PC-3 (cell line): ENCODE results near the gene LGALS3BP. TPM values are rescaled to one million over a fixed set of nuclear protein-coding genes. Genes with fewer than 3 reads are reported as not detected.

Experiments
- ATAC-seq: fragments of 200-7000 bp; cut with Tn5 transposase; 2 replicates; pipeline ENCODE4 v1.9.1; 2020; ENCODE audit warnings: mild to moderate bottlenecking, moderate library complexity
- BruUV-seq: library from RNA; stranded (reverse); fragments of 400-500 nt; replicated peaks from 2 replicates; lab custom pipeline; 2021; lab: Mats Ljungman, UMichigan
- CTCF ChIA-PET: fragments of 300-600 bp; sonication (Branson Sonifier 250); formaldehyde crosslinking; loops from one replicate; lab custom pipeline; 2022; ENCODE audit warnings: antibody characterized with exemption; lab: Charles Lee
- POLR2A ChIA-PET: fragments of 300-600 bp; sonication (Branson Sonifier 250); formaldehyde crosslinking; loops from one replicate; lab custom pipeline; 2022; ENCODE audit warnings: antibody characterized with exemption; ENCODE audit not compliant: unreplicated experiment; lab: Charles Lee
- DNase-seq: peaks from one replicate; pipeline ENCODE4 v3.0.0-alpha.2; 2015
- H2AFZ ChIP-seq: fragments of 300-600 bp; sonication (generic); 2 replicates; pipeline ENCODE4 v1.6.0; 2016; ENCODE audit warnings: antibody characterized with exemption, low read length
- H3F3A ChIP-seq: fragments of 300-600 bp; sonication (generic); one replicate; pipeline ENCODE4 v1.6.0; 2017; ENCODE audit warnings: antibody characterized with exemption, low read length, control low read depth, mild to moderate bottlenecking; ENCODE audit not compliant: unreplicated experiment
- H3K27ac ChIP-seq: fragments of 300-600 bp; sonication (generic); 2 replicates; pipeline ENCODE4 v1.5.1; 2016; ENCODE audit warnings: mild to moderate bottlenecking, low read length
- H3K27me3 ChIP-seq: fragments of 300-600 bp; sonication (generic); 2 replicates; pipeline ENCODE4 v1.6.1; 2016; ENCODE audit warnings: low read length, mixed read lengths
- H3K36me3 ChIP-seq: fragments of 300-600 bp; sonication (generic); 2 replicates; pipeline ENCODE4 v1.6.1; 2016; ENCODE audit warnings: low read depth, mixed run types, low read length, mixed read lengths
- H3K4me1 ChIP-seq: fragments of 300-600 bp; sonication (generic); 2 replicates; pipeline ENCODE4 v1.5.1; 2016; ENCODE audit warnings: low read length; ENCODE audit not compliant: insufficient read depth
- H3K4me2 ChIP-seq: fragments of 300-600 bp; sonication (generic); 2 replicates; pipeline ENCODE4 v1.6.0; 2016; ENCODE audit warnings: low read length
- H3K4me3 ChIP-seq: fragments of 300-600 bp; sonication (generic); 2 replicates; pipeline ENCODE4 v1.5.1; 2016; ENCODE audit warnings: mild to moderate bottlenecking, low read length, mixed read lengths
- H3K79me2 ChIP-seq: fragments of 300-600 bp; sonication (generic); 2 replicates; pipeline ENCODE4 v1.6.1; 2017; ENCODE audit warnings: low read length, mixed read lengths
- H3K9ac ChIP-seq: fragments of 300-600 bp; sonication (generic); 2 replicates; pipeline ENCODE4 v1.6.0; 2016; ENCODE audit warnings: mild to moderate bottlenecking, low read length
- H3K9me2 ChIP-seq: fragments of 300-600 bp; sonication (generic); replicated peaks from 2 replicates; pipeline ENCODE4 v1.6.1; 2016; ENCODE audit warnings: mixed run types, low read length, mixed read lengths
- H3K9me3 ChIP-seq: fragments of 300-600 bp; sonication (generic); 2 replicates; pipeline ENCODE4 v1.6.1; 2016; ENCODE audit warnings: low read length, mixed read lengths
- H4K20me1 ChIP-seq: fragments of 300-600 bp; sonication (generic); 2 replicates; pipeline ENCODE4 v1.6.1; 2016; ENCODE audit warnings: low read length, mixed read lengths
- EZH2 ChIP-seq: fragments of 300-600 bp; sonication (generic); IDR thresholded peaks from one replicate; pipeline ENCODE4 v1.6.1; 2017; ENCODE audit warnings: antibody characterized with exemption, mild to moderate bottlenecking, low read length; ENCODE audit not compliant: unreplicated experiment
- EZH2phosphoT487 ChIP-seq: fragments of 300-600 bp; sonication (generic); IDR thresholded peaks from 2 replicates; pipeline ENCODE4 v1.6.1; 2018; ENCODE audit warnings: mild to moderate bottlenecking, antibody characterized with exemption, low read length, borderline replicate concordance
- intact Hi-C: fragments of 100-400 bp; cut with micrococcal nuclease; formaldehyde crosslinking; loops from 2 replicates; pipeline ENCODE4 v1.9.0; 2023
- total RNA-seq: library from RNA; depleted of rRNA; stranded (reverse); fragments of >200 nt; gene quantifications from 2 replicates; pipeline ENCODE4 v1.2.3, GENCODE V29; 2014
- TF ChIP-seq, protein P1 (sequence below): fragments of 300-600 bp; sonication (generic); conservative IDR thresholded peaks from 2 replicates; pipeline ENCODE4 v1.5.1; 2017; ENCODE audit warnings: antibody characterized with exemption, low read depth, mild to moderate bottlenecking, low read length

The LGALS3BP gene
- total RNA-seq, 1 experiment from 2014 or later: 72.4 TPM

- Histone ChIP-seq H4K20me1 (no peaks in the 10 kb centered on the region), H3K36me3 (no peaks in the 10 kb centered on the region), H3K27me3 (no peaks in the 10 kb centered on the region), H3K4me1 (peaks cover 8% of the 10 kb centered on the region), H3K4me3 (no peak overlapping the region), H3F3A (no peaks in the 10 kb centered on the region), H3K79me2 (no peaks in the 10 kb centered on the region), H3K9me2 (no peaks in the 10 kb centered on the region), H2AFZ (no peak overlapping the region), H3K27ac (no peak overlapping the region), H3K9ac (no peak overlapping the region), H3K9me3 (no peaks in the 10 kb centered on the region), H3K4me2 (no peak overlapping the region)
- POLR2A ChIA-PET: no interaction called here
- BruUV-seq: no TSS peak
- no peak for ATAC-seq
- DNase-seq: no peak
- TF ChIP-seq EZH2 (no peak), EZH2phosphoT487 (no peak)
- TF ChIP-seq, protein P1, sequence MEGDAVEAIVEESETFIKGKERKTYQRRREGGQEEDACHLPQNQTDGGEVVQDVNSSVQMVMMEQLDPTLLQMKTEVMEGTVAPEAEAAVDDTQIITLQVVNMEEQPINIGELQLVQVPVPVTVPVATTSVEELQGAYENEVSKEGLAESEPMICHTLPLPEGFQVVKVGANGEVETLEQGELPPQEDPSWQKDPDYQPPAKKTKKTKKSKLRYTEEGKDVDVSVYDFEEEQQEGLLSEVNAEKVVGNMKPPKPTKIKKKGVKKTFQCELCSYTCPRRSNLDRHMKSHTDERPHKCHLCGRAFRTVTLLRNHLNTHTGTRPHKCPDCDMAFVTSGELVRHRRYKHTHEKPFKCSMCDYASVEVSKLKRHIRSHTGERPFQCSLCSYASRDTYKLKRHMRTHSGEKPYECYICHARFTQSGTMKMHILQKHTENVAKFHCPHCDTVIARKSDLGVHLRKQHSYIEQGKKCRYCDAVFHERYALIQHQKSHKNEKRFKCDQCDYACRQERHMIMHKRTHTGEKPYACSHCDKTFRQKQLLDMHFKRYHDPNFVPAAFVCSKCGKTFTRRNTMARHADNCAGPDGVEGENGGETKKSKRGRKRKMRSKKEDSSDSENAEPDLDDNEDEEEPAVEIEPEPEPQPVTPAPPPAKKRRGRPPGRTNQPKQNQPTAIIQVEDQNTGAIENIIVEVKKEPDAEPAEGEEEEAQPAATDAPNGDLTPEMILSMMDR: no peak
- intact Hi-C loops: loop anchor here (5.0 kb wide), 1 partner anchor 40 kb away; no protein-coding TSS in a partner anchor
- CTCF ChIA-PET: no interaction called here
Observed at GRCh38 chr17:78972507-78973105, 7.1 kb downstream of the LGALS3BP start.

DNA sequence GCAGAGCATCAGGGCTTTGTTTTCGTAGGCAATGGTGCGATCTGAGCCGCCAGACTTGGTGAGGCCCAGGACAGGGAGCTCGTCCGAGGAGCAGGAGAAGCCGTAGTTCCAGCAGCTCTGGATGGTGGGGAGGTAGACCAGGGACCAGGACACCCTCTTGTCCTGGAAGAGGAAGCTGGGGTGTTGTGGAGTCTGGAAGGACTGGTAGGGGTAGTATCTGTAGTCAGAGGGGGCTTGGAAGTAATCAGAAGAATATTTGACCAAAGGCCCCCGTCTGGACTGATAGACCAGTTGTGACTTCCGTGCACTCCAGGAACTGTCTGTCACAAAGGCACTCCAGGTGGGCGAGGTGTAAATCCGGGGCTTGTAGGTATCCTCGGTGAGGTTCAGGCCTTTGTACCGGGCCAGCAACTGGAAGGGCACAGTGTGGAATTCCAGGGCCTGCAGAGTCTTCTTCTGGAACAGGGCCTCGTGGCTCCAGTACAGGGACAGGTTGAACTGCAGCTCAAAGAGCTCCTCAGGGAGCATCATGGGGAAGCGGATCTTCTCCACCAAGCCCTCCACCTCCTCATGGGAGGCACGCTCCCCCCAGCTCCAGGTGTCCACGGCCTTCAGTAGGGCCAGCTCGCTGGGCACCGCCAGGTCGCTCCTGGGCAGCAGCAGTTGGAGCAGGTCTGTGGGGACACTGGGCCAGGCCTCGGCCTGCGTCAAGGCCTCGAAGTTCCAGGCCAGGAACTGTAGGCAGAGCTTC lies 7.8 kb downstream of the LGALS3BP start:
- peak overlapping the region; percentile 20 for H3K4me2 ChIP-seq
- H3K4me3 ChIP-seq: no peak overlapping the region
- H3K27ac ChIP-seq: no peak overlapping the region
- no peaks in the 10 kb centered on the region for H3K9me2 ChIP-seq
- H3K4me1 ChIP-seq: peaks cover 8% of the 10 kb centered on the region
- H3K79me2 ChIP-seq: no peaks in the 10 kb centered on the region
- H3K36me3 ChIP-seq: no peaks in the 10 kb centered on the region
- ATAC-seq (no peak), DNase-seq (no peak)
- H2AFZ ChIP-seq: peak overlapping the region; percentile 62
- BruUV-seq: no TSS peak
- intact Hi-C loops: loop anchor here (1.0 to 5.0 kb wide), 2 partner anchors 40 to 107 kb away; no protein-coding TSS in a partner anchor
- POLR2A ChIA-PET: interaction anchor here (0.5 kb wide), 1 partner anchor 134 kb away, joined by 4 read pairs; no protein-coding TSS in a partner anchor
- no peaks in the 10 kb centered on the region for H3F3A ChIP-seq
- H3K9me3 ChIP-seq: no peaks in the 10 kb centered on the region
- no peak overlapping the region for H3K9ac ChIP-seq
- no peaks in the 10 kb centered on the region for H4K20me1 ChIP-seq
- CTCF ChIA-PET: interaction anchor here (0.6 to 2.0 kb wide), 6 partner anchors 78 to 108 kb away, joined by 3 to 23 read pairs (median 4); no protein-coding TSS in a partner anchor
- no peaks in the 10 kb centered on the region for H3K27me3 ChIP-seq
- no peak for TF ChIP-seq EZH2phosphoT487
- TF ChIP-seq, protein P1: no peak
- TF ChIP-seq EZH2: no peak
